H1 (cell line): Measurements from ENCODE around the gene EMC6. TPM values are rescaled to one million over a fixed set of nuclear protein-coding genes. Genes with fewer than 3 reads are reported as not detected.

Experiments
- BRCA1 ChIP-seq: IDR thresholded peaks from 2 replicates; pipeline ENCODE4 v1.6.1; 2012; ENCODE audit warnings: low read depth, low read length, improper control_type of control experiment
- CEBPB ChIP-seq: IDR thresholded peaks from 2 replicates; pipeline ENCODE4 v1.6.1; 2012; ENCODE audit warnings: low read depth, low read length
- JUN ChIP-seq: IDR thresholded peaks from 2 replicates; pipeline ENCODE4 v1.6.1; 2011; ENCODE audit warnings: low read depth, mild to moderate bottlenecking, improper control_type of control experiment, low read length
- JUND ChIP-seq: IDR thresholded peaks from 2 replicates; pipeline ENCODE4 v1.6.1; 2011; ENCODE audit warnings: mild to moderate bottlenecking, improper control_type of control experiment, low read length
- polyA plus RNA-seq, 7 experiments: library from polyadenylated mRNA; depleted of rRNA in 3 of 7; stranded (reverse) in 5 of 7; unstranded in 2 of 7; fragments of >200 nt in 5 of 7; fragments of 200-250 nt in 2 of 7; gene quantifications; 1 replicate in 5 of 7; 2 replicates in 1 of 7; 4 replicates in 1 of 7; pipeline versions ENCODE4 v1.2.1 to v1.2.3, GENCODE V29; 2011 to 2013; ENCODE audit warnings: missing spikeins in 2 of 7, mixed read lengths in 2 of 7
- total RNA-seq: library from RNA; stranded (reverse); fragmentation: NEBNext Ultra II Directional; extraction: Animal tissue kit (Norgen Biotek cat#: 25700); gene quantifications from 2 replicates; pipeline ENCODE4 v1.2.1, GENCODE V29; 2021

EMC6 gene
- total and polyA plus RNA-seq, 2 of the 8 experiments (the other 6 are each of a cell fraction or from before 2014, with no cell fraction given), result 81.5 to 193 TPM

- TF ChIP-seq CEBPB, result no peak
- no peak for TF ChIP-seq JUN
- TF ChIP-seq JUND, result no peak
- no peak for TF ChIP-seq BRCA1
- TF ChIP-seq, all 59 proteins: peak for 0
Measured at GRCh38 chr17:3666516-3666915, 2.1 kb upstream of the EMC6 start (continued).
